KMS-11 (cell line): ENCODE measurements around the gene NLGN4Y.
"Not testable (repeated sequence)": the region's sequence is repeated elsewhere in the genome, so short reads cannot be mapped to it uniquely, and the experiment has no call there.

ENCODE experiments used
- H2AFZ ChIP-seq: fragments of 200-600 bp; sonication (generic); 2 replicates; pipeline ENCODE4 v1.6.1; 2016; ENCODE audit warnings: antibody characterized with exemption, mixed run types, low read depth
- H3K27ac ChIP-seq: fragments of 200-600 bp; sonication (generic); 2 replicates; pipeline ENCODE4 v1.6.1; 2016; ENCODE audit warnings: mild to moderate bottlenecking, mixed run types
- H3K27me3 ChIP-seq: fragments of 200-600 bp; sonication (generic); 2 replicates; pipeline ENCODE4 v1.6.1; 2017; ENCODE audit warnings: mild to moderate bottlenecking, low read depth, mixed run types, moderate library complexity; ENCODE audit not compliant: insufficient read depth
- H3K36me3 ChIP-seq: fragments of 200-600 bp; sonication (generic); 2 replicates; pipeline ENCODE4 v1.6.1; 2017; ENCODE audit warnings: mild to moderate bottlenecking, mixed run types; ENCODE audit not compliant: insufficient read depth
- H3K4me1 ChIP-seq: fragments of 200-600 bp; sonication (generic); 2 replicates; pipeline ENCODE4 v1.6.1; 2016; ENCODE audit warnings: mild to moderate bottlenecking, low read depth, mixed run types; ENCODE audit not compliant: poor library complexity, severe bottlenecking
- H3K4me2 ChIP-seq: fragments of 200-600 bp; sonication (generic); 2 replicates; pipeline ENCODE4 v1.7.0; 2016; ENCODE audit warnings: mild to moderate bottlenecking, mixed run types
- H3K4me3 ChIP-seq: fragments of 200-600 bp; sonication (generic); IDR thresholded peaks from 2 replicates; pipeline ENCODE4 v1.6.1; 2017; ENCODE audit warnings: low read depth, low read length, mixed read lengths; ENCODE audit not compliant: insufficient read depth
- H3K79me2 ChIP-seq: fragments of 200-600 bp; sonication (generic); 2 replicates; pipeline ENCODE4 v1.6.1; 2016; ENCODE audit warnings: low read depth, mixed run types; ENCODE audit not compliant: insufficient read depth
- H3K9ac ChIP-seq: fragments of 200-600 bp; sonication (generic); 2 replicates; pipeline ENCODE4 v1.6.1; 2016; ENCODE audit warnings: mild to moderate bottlenecking, mixed run types
- H4K20me1 ChIP-seq: fragments of 200-600 bp; sonication (generic); 2 replicates; pipeline ENCODE4 v1.6.1; 2016; ENCODE audit warnings: mild to moderate bottlenecking, mixed run types; ENCODE audit not compliant: insufficient read depth
- TF ChIP-seq, protein P1 (sequence below): fragments of 200-600 bp; sonication (generic); conservative IDR thresholded peaks from 2 replicates; pipeline ENCODE4 v1.6.1; 2017; ENCODE audit warnings: low read depth, mild to moderate bottlenecking, antibody characterized with exemption, low read length, moderate library complexity, mixed read lengths

The NLGN4Y gene

GRCh38 chrY:14850734-14851133 lies 326.4 kb downstream of the NLGN4Y start:
- Histone ChIP-seq H3K4me3 (no peak overlapping the region), H3K36me3 (no peaks in the 10 kb centered on the region), H3K9ac (no peak overlapping the region), H3K27ac (no peak overlapping the region), H3K4me1 (no peaks in the 10 kb centered on the region), H3K79me2 (no peaks in the 10 kb centered on the region), H4K20me1 (no peaks in the 10 kb centered on the region), H2AFZ (no peak overlapping the region), H3K4me2 (no peak overlapping the region), H3K27me3 (no peaks in the 10 kb centered on the region)
- TF ChIP-seq, protein P1, sequence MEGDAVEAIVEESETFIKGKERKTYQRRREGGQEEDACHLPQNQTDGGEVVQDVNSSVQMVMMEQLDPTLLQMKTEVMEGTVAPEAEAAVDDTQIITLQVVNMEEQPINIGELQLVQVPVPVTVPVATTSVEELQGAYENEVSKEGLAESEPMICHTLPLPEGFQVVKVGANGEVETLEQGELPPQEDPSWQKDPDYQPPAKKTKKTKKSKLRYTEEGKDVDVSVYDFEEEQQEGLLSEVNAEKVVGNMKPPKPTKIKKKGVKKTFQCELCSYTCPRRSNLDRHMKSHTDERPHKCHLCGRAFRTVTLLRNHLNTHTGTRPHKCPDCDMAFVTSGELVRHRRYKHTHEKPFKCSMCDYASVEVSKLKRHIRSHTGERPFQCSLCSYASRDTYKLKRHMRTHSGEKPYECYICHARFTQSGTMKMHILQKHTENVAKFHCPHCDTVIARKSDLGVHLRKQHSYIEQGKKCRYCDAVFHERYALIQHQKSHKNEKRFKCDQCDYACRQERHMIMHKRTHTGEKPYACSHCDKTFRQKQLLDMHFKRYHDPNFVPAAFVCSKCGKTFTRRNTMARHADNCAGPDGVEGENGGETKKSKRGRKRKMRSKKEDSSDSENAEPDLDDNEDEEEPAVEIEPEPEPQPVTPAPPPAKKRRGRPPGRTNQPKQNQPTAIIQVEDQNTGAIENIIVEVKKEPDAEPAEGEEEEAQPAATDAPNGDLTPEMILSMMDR, result no peak

DNA sequence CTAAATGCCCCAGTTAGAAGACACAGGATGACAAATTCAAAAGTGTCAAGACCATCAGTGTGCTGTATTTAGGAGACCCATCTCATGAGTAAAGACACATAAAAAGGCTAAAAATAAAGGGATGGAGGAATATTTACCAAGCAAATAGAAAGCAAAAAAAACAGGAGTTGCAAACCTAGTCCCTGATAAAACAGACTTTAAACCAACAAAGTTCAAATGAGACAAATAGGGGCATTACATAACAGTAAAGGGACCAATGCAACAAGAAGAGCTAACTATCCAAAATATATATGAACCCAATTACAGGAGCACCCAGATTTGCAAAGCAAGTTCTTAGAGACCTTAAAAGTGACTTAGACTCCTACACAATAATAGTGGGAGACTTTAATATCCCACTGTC lies 336.1 kb downstream of the NLGN4Y start:
- Histone ChIP-seq H3K36me3 (no peaks in the 10 kb centered on the region), H3K27ac (no peak overlapping the region), H4K20me1 (no peaks in the 10 kb centered on the region), H2AFZ (no peak overlapping the region), H3K9ac (no peak overlapping the region), H3K4me2 (no peak overlapping the region), H3K4me1 (no peaks in the 10 kb centered on the region), H3K27me3 (no peaks in the 10 kb centered on the region), H3K4me3 (no peak overlapping the region), H3K79me2 (no peaks in the 10 kb centered on the region)
- TF ChIP-seq, protein P1, result no peak

- not testable (repeated sequence) for H4K20me1 ChIP-seq, H3K4me1 ChIP-seq, H3K4me3 ChIP-seq, H3K27me3 ChIP-seq, H2AFZ ChIP-seq, H3K36me3 ChIP-seq, H3K4me2 ChIP-seq, H3K27ac ChIP-seq, H3K9ac ChIP-seq, H3K79me2 ChIP-seq
These were observed 336.7 kb downstream of the NLGN4Y start for GRCh38 chrY:14861033-14861432.

- H3K9ac ChIP-seq, result no peak overlapping the region
- no peak overlapping the region for H3K27ac ChIP-seq
- H3K79me2 ChIP-seq, result no peaks in the 10 kb centered on the region
- no peaks in the 10 kb centered on the region for H3K4me1 ChIP-seq
- TF ChIP-seq, protein P1, result no peak
- no peak overlapping the region for H3K4me2 ChIP-seq
- no peaks in the 10 kb centered on the region for H3K27me3 ChIP-seq
- no peak overlapping the region for H2AFZ ChIP-seq
- H3K36me3 ChIP-seq, result no peaks in the 10 kb centered on the region
- H4K20me1 ChIP-seq, result no peaks in the 10 kb centered on the region
- H3K4me3 ChIP-seq, result no peak overlapping the region
These were observed 347.6 kb downstream of the NLGN4Y start for GRCh38 chrY:14871971-14872370.
